Bronchial epithelial cell (primary cell): ENCODE measurements around the gene PIF1. TPM values are rescaled to one million over a fixed set of nuclear protein-coding genes. Genes with fewer than 3 reads are reported as not detected.
"Not testable (repeated sequence)": the region's sequence is repeated elsewhere in the genome, so short reads cannot be mapped to it uniquely, and the experiment has no call there.

Experiments
- DNase-seq: peaks from one replicate; pipeline ENCODE4 v3.0.0-alpha.2; 2010; ENCODE audit warnings: low read depth
- FAIRE-seq: peaks from 2 replicates; lab custom pipeline; 2011; peaks lifted over from hg19 to GRCh38; lab: Jason Lieb, UNC
- H3K27me3 ChIP-seq: 2 replicates; pipeline ENCODE4 v1.5.1; 2011; ENCODE audit warnings: low read length; ENCODE audit not compliant: control insufficient read depth, insufficient read depth
- H3K36me3 ChIP-seq: 2 replicates; pipeline ENCODE4 v1.5.1; 2011; ENCODE audit warnings: low read length; ENCODE audit not compliant: control insufficient read depth, insufficient read depth
- H3K4me3 ChIP-seq: 2 replicates; pipeline ENCODE4 v1.5.1; 2011; ENCODE audit warnings: mild to moderate bottlenecking, low read depth, low read length, control low read depth
- CTCF ChIP-seq: IDR thresholded peaks from 2 replicates; pipeline ENCODE4 v1.5.1; 2011; ENCODE audit warnings: mild to moderate bottlenecking, moderate library complexity, low read length, control low read depth, inconsistent platforms; ENCODE audit not compliant: insufficient read depth, severe bottlenecking
- total RNA-seq: library from RNA; depleted of rRNA; stranded (reverse); fragments of >200 nt; gene quantifications from 2 replicates; pipeline ENCODE4 v1.2.1, GENCODE V29; 2014

PIF1 gene
- total RNA-seq, 1 donor from 2014 or later = 0.26 TPM

DNA sequence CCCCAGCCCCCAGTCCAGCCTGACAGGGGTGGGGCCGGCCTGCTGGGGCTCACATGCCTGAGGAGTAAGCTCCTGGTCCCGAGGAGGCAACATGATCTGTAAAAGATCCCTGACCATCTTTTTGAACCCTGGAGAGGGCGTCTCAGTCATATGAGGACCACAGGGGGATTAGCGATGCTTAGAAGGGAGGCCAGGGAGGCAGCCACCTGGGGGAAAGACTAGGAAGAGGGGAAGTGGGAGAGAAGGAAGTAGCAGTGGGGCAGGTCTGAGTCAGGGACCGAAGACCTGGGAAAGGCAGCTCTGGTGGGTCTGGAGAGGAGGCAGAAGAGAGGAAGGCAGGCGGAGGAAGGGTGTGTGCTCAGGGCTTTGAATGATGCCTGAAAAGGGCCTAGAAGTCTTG is 18.9 kb downstream of the PIF1 start:
- H3K27me3 ChIP-seq = no peaks in the 10 kb centered on the region
- FAIRE-seq (no peak), DNase-seq (no peak)
- H3K36me3 ChIP-seq = no peaks in the 10 kb centered on the region
- no peak overlapping the region for H3K4me3 ChIP-seq
- TF ChIP-seq CTCF = no peak

- DNase-seq (no peak), FAIRE-seq (no peak)
- no peak overlapping the region for H3K4me3 ChIP-seq
- no peaks in the 10 kb centered on the region for H3K27me3 ChIP-seq
- H3K36me3 ChIP-seq = no peaks in the 10 kb centered on the region
- no peak for TF ChIP-seq CTCF
Observed at GRCh38 chr15:64804619-64805018, 20.8 kb downstream of the PIF1 start.

DNA sequence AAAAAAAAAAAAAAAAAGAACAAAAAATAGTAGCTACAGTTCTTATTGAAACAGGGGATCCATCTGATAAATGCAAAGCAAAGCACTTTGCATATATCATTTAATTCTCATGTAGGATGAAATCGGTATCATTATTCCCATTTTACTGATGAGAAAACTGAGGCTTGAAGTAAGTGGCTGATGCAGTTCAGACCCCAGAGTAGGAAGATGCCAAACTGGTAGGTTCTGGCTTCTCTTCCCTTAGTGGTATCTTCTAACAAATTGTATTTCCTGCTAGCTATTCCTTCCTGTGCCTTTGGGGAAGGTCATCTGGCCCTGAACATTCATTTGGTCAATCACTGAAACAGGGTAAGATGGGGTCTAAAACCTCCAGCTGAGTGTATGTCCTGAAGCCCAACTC is 21.9 kb downstream of the PIF1 start:
- H3K4me3 ChIP-seq = no peak overlapping the region
- DNase-seq (no peak), FAIRE-seq (no peak)
- no peaks in the 10 kb centered on the region for H3K36me3 ChIP-seq
- no peak for TF ChIP-seq CTCF
- H3K27me3 ChIP-seq = no peaks in the 10 kb centered on the region

DNA sequence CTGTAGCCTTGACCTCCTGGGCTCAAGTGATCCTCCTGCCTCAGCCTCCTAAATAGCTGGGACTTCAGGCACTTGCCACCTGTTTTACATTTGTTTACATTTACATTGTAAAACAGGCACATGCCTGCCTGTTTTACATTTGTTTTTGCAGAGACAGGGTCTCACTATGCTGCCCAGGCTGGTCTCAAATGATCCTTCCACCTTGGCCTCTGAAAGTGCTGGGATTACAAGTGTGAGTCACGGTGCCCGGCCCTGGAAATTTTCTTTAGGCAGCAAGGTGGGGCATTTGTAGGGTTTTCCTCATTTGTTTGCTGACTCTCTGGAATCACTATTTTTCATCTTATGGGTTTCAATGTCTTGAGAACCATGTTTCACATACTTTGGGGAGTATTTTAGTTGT is 25.0 kb downstream of the PIF1 start:
- no peak for TF ChIP-seq CTCF
- FAIRE-seq (no peak), DNase-seq (no peak)
- H3K4me3 ChIP-seq = no peak overlapping the region
- H3K27me3 ChIP-seq = no peaks in the 10 kb centered on the region
- H3K36me3 ChIP-seq = no peaks in the 10 kb centered on the region

DNA sequence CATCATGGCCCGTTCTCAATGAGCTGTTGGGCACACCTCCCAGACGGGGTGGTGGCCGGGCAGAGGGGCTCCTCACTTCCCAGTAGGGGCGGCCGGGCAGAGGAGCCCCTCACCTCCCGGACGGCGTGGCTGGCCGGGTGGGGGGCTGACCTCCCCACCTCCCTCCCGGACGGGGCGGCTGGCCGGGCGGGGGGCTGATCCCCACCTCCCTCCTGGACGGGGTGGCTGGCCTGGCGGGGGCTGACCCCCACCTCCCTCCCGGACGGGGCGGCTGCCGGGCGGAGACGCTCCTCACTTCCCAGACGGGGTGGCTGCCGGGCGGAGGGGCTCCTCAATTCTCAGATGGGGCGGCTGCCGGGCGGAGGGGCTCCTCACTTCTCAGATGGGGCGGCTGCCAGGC is 26.5 kb downstream of the PIF1 start:
- H3K27me3 ChIP-seq, FAIRE-seq, H3K36me3 ChIP-seq: not testable (repeated sequence)

GRCh38 chr15:64795921-64796320 is 29.5 kb downstream of the PIF1 start:
- DNase-seq, FAIRE-seq, H3K27me3 ChIP-seq, H3K4me3 ChIP-seq, H3K36me3 ChIP-seq: not testable (repeated sequence)

More for the DNA sequence above, 26.5 kb downstream of the PIF1 start:
- H3K4me3 ChIP-seq, DNase-seq: not testable (repeated sequence)

DNA sequence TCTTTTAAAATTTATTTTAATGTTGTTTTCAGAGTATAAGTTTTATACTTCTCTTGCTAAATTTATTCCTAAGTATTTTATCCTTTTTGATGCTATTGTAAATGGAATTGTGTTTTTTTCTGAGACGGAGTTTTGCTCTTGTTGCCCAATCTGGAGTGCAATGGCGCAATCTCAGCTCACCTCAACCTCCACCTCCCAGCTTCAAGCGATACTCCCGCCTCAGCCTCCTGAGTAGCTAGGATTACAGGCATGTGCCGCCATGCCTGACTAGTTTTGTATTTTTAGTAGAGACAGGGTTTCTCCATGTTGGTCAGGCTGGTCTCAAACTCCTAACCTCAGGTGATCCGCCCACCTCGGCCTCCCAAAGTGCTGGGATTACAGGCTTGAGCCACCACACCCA is 30.1 kb downstream of the PIF1 start:
- H3K36me3 ChIP-seq, DNase-seq, H3K4me3 ChIP-seq, FAIRE-seq, H3K27me3 ChIP-seq: not testable (repeated sequence)
